GM23338 (cell line): ENCODE results near the gene USP2. TPM values are rescaled to one million over a fixed set of nuclear protein-coding genes. Genes with fewer than 3 reads are reported as not detected.

ENCODE experiments used
- ATAC-seq: fragments of 200-7000 bp; cut with Tn5 transposase; 3 replicates; pipeline ENCODE4 v1.9.1; 2020
- DNase-seq: peaks from one replicate; pipeline ENCODE4 v3.0.0-alpha.2; 2015; ENCODE audit warnings: low spot score
- H2AFZ ChIP-seq: fragments of 200-600 bp; sonication (generic); 2 replicates; pipeline ENCODE4 v1.8.0; 2016; ENCODE audit warnings: antibody characterized with exemption, mild to moderate bottlenecking, moderate library complexity
- H3F3A ChIP-seq: fragments of 200-600 bp; sonication (generic); replicated peaks from 2 replicates; pipeline ENCODE4 v1.8.0; 2017; ENCODE audit warnings: antibody characterized with exemption, mixed run types, low read depth
- H3K27ac ChIP-seq: fragments of 200-600 bp; sonication (generic); 2 replicates; pipeline ENCODE4 v1.6.1; 2016; ENCODE audit warnings: low read depth
- H3K27me3 ChIP-seq: fragments of 200-600 bp; sonication (generic); 2 replicates; pipeline ENCODE4 v1.8.0; 2016; ENCODE audit warnings: mild to moderate bottlenecking, mixed run types, moderate library complexity; ENCODE audit not compliant: insufficient read depth
- H3K36me3 ChIP-seq: fragments of 200-600 bp; sonication (generic); 2 replicates; pipeline ENCODE4 v1.8.0; 2016; ENCODE audit warnings: mild to moderate bottlenecking; ENCODE audit not compliant: insufficient read depth
- H3K4me1 ChIP-seq: fragments of 200-600 bp; sonication (generic); 2 replicates; pipeline ENCODE4 v1.8.0; 2016; ENCODE audit warnings: mild to moderate bottlenecking, moderate library complexity; ENCODE audit not compliant: insufficient read depth
- H3K4me2 ChIP-seq: fragments of 200-600 bp; sonication (generic); 2 replicates; pipeline ENCODE4 v1.7.1; 2017; ENCODE audit warnings: mixed run types
- H3K4me3 ChIP-seq: fragments of 200-600 bp; sonication (generic); 2 replicates; pipeline ENCODE4 v1.6.1; 2016; ENCODE audit warnings: mixed run types
- H3K79me2 ChIP-seq: fragments of 200-600 bp; sonication (generic); replicated peaks from 2 replicates; pipeline ENCODE4 v1.8.0; 2017; ENCODE audit warnings: mild to moderate bottlenecking; ENCODE audit not compliant: insufficient read depth
- H3K9me2 ChIP-seq: fragments of 200-600 bp; sonication (generic); 2 replicates; pipeline ENCODE4 v1.8.0; 2017; ENCODE audit not compliant: insufficient read depth
- H4K20me1 ChIP-seq: fragments of 200-600 bp; sonication (generic); replicated peaks from 2 replicates; pipeline ENCODE4 v1.8.0; 2017; ENCODE audit warnings: mild to moderate bottlenecking; ENCODE audit not compliant: insufficient read depth
- H3K27ac Mint-ChIP-seq: 2 replicates; pipeline ENCODE4 v1.8.0; 2020; ENCODE audit warnings: inconsistent platforms, mild to moderate bottlenecking, moderate library complexity, mixed read lengths
- H3K27me3 Mint-ChIP-seq: 3 replicates; pipeline ENCODE4 v1.8.0; 2022; ENCODE audit warnings: low read depth, mild to moderate bottlenecking, moderate library complexity, mixed read lengths, inconsistent platforms; ENCODE audit not compliant: insufficient read depth, poor library complexity
- H3K36me3 Mint-ChIP-seq: 3 replicates; pipeline ENCODE4 v1.8.0; 2021; ENCODE audit warnings: low read depth, mild to moderate bottlenecking, inconsistent platforms, moderate library complexity, mixed read lengths
- H3K4me1 Mint-ChIP-seq: 3 replicates; pipeline ENCODE4 v1.8.0; 2020; ENCODE audit warnings: mild to moderate bottlenecking, inconsistent platforms, mixed read lengths
- H3K4me3 Mint-ChIP-seq: 3 replicates; pipeline ENCODE4 v1.8.0; 2021; ENCODE audit warnings: moderate library complexity, mild to moderate bottlenecking, inconsistent platforms, mixed read lengths
- H3K9me3 Mint-ChIP-seq: 3 replicates; pipeline ENCODE4 v1.8.0; 2020; ENCODE audit warnings: moderate library complexity, mild to moderate bottlenecking, inconsistent platforms, mixed read lengths
- CREB1 ChIP-seq: fragments of 250-450 bp; sonication (Bioruptor Pico); IDR thresholded peaks from 2 replicates; pipeline ENCODE4 v1.5.0; 2020; ENCODE audit warnings: low read depth, mild to moderate bottlenecking, moderate library complexity
- EZH2 ChIP-seq: fragments of 200-600 bp; sonication (generic); IDR thresholded peaks from one replicate; pipeline ENCODE4 v1.8.0; 2017; ENCODE audit warnings: antibody characterized with exemption, mild to moderate bottlenecking, low read depth; ENCODE audit not compliant: unreplicated experiment
- EZH2phosphoT487 ChIP-seq: fragments of 200-600 bp; sonication (generic); IDR thresholded peaks from one replicate; pipeline ENCODE4 v1.8.1; 2018; ENCODE audit warnings: antibody characterized with exemption; ENCODE audit not compliant: unreplicated experiment
- JUNB ChIP-seq: IDR thresholded peaks from one replicate; pipeline ENCODE4 v1.6.1; 2016; ENCODE audit warnings: antibody characterized with exemption; ENCODE audit not compliant: unreplicated experiment
- NANOG ChIP-seq: IDR thresholded peaks from 2 replicates; pipeline ENCODE4 v1.6.1; 2016; ENCODE audit warnings: antibody characterized with exemption, borderline replicate concordance
- POLR2AphosphoS5 ChIP-seq: IDR thresholded peaks from 2 replicates; pipeline ENCODE4 v1.6.1; 2016; ENCODE audit warnings: antibody characterized with exemption, low read depth
- STAT1 ChIP-seq: IDR thresholded peaks from one replicate; pipeline ENCODE4 v1.6.1; 2016; ENCODE audit warnings: antibody characterized with exemption; ENCODE audit not compliant: unreplicated experiment
- ZNF114 ChIP-seq: fragments of 250-450 bp; sonication (Bioruptor Pico); IDR thresholded peaks from 2 replicates; pipeline ENCODE4 v1.5.0; 2020; ENCODE audit warnings: mild to moderate bottlenecking, moderate library complexity
- ZNF331 ChIP-seq: fragments of 250-450 bp; sonication (Bioruptor Pico); IDR thresholded peaks from 2 replicates; pipeline ENCODE4 v1.5.0; 2020; ENCODE audit warnings: low read depth, mild to moderate bottlenecking, moderate library complexity
- polyA plus RNA-seq: library from polyadenylated mRNA; unstranded; fragments of >200 nt; fragmentation: Nextera tagmentation; extraction: Ambion mirVana; gene quantifications from 2 replicates; pipeline ENCODE4 v1.2.1, GENCODE V29; 2016
- total RNA-seq: library from RNA; depleted of rRNA; stranded (reverse); fragments of >200 nt; shearing (Covaris generic); gene quantifications from 2 replicates; pipeline ENCODE4 v1.2.3, GENCODE V29; 2014
- TF ChIP-seq, protein P1 (sequence below), 2 experiments: fragments of 200-600 bp in 1 of 2; sonication (generic) in 1 of 2; conservative IDR thresholded peaks; 2 replicates each; pipeline versions ENCODE4 v1.5.1 to v1.6.1; 2016 to 2017; ENCODE audit warnings: antibody characterized with exemption in 2 of 2, low read depth in 2 of 2, mild to moderate bottlenecking in 2 of 2, moderate library complexity in 1 of 2
- TF ChIP-seq, protein P2 (sequence below): IDR thresholded peaks from one replicate; pipeline ENCODE4 v1.6.1; 2018; ENCODE audit warnings: antibody characterized with exemption; ENCODE audit not compliant: unreplicated experiment
- TF ChIP-seq, protein P3 (sequence below): IDR thresholded peaks from 2 replicates; pipeline ENCODE4 v1.6.1; 2016; ENCODE audit warnings: antibody characterized with exemption
- TF ChIP-seq, protein P4 (sequence below): fragments of 250-450 bp; sonication (Bioruptor Pico); IDR thresholded peaks from 2 replicates; pipeline ENCODE4 v1.5.0; 2020; ENCODE audit warnings: mild to moderate bottlenecking, moderate library complexity

USP2 gene
- total and polyA plus RNA-seq, 2 experiments from 2014 or later = 4.9 to 5.0 TPM

DNA sequence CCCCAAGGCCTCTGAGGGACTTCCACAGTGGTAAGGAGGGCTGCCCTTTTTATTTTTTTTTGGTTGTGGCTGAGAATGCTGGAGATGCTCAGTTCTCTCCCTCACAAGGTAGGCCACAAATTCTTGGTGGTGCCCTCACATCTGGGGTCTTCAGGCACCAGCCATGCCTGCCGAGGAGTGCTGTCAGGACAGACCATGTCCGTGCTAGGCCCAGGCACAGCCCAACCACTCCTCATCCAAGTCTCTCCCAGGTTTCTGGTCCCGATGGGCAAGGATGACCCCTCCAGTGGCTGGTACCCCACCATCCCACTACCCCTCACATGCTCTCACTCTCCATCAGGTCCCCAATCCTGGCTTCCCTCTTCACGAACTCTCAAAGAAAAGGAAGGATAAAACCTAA, 37.3 kb upstream of the USP2 start:
- peaks cover 36% of the 10 kb centered on the region for H3K79me2 ChIP-seq
- H3K4me3 ChIP-seq = no peak overlapping the region
- H3K4me2 ChIP-seq = no peak overlapping the region
- peaks cover 35% of the 10 kb centered on the region for H3K4me1 ChIP-seq
- Mint-ChIP-seq H3K36me3 (peaks cover 65% of the 10 kb centered on the region), H3K27me3 (peaks cover 43% of the 10 kb centered on the region), H3K4me3 (peak overlapping the region; percentile 91; the same call in 2 of the 3 replicates), H3K4me1 (peaks cover 48% of the 10 kb centered on the region), H3K27ac (peak overlapping the region; percentile 93), H3K9me3 (peaks cover 5% of the 10 kb centered on the region; the same call in 1 of the 3 replicates)
- H3K9me2 ChIP-seq = no peaks in the 10 kb centered on the region
- H2AFZ ChIP-seq = no peak overlapping the region
- H3K36me3 ChIP-seq = peaks cover 16% of the 10 kb centered on the region
- H3K27ac ChIP-seq = peak overlapping the region; percentile 51
- ATAC-seq (no peak), DNase-seq (no peak)
- no peaks in the 10 kb centered on the region for H3K27me3 ChIP-seq
- peaks cover 40% of the 10 kb centered on the region for H3F3A ChIP-seq
- no peak for TF ChIP-seq EZH2
- no peak for TF ChIP-seq POLR2AphosphoS5
- TF ChIP-seq EZH2phosphoT487 = no peak
- TF ChIP-seq NANOG = no peak
- TF ChIP-seq ZNF331 (CRISPR knock-in tag) = no peak
- TF ChIP-seq STAT1 = no peak
- TF ChIP-seq, protein P1, sequence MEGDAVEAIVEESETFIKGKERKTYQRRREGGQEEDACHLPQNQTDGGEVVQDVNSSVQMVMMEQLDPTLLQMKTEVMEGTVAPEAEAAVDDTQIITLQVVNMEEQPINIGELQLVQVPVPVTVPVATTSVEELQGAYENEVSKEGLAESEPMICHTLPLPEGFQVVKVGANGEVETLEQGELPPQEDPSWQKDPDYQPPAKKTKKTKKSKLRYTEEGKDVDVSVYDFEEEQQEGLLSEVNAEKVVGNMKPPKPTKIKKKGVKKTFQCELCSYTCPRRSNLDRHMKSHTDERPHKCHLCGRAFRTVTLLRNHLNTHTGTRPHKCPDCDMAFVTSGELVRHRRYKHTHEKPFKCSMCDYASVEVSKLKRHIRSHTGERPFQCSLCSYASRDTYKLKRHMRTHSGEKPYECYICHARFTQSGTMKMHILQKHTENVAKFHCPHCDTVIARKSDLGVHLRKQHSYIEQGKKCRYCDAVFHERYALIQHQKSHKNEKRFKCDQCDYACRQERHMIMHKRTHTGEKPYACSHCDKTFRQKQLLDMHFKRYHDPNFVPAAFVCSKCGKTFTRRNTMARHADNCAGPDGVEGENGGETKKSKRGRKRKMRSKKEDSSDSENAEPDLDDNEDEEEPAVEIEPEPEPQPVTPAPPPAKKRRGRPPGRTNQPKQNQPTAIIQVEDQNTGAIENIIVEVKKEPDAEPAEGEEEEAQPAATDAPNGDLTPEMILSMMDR (conservative IDR thresholded peaks at IDR 0.05; ENCODE audit: low read depth in 2 of 2) = no peak
- TF ChIP-seq, protein P2, sequence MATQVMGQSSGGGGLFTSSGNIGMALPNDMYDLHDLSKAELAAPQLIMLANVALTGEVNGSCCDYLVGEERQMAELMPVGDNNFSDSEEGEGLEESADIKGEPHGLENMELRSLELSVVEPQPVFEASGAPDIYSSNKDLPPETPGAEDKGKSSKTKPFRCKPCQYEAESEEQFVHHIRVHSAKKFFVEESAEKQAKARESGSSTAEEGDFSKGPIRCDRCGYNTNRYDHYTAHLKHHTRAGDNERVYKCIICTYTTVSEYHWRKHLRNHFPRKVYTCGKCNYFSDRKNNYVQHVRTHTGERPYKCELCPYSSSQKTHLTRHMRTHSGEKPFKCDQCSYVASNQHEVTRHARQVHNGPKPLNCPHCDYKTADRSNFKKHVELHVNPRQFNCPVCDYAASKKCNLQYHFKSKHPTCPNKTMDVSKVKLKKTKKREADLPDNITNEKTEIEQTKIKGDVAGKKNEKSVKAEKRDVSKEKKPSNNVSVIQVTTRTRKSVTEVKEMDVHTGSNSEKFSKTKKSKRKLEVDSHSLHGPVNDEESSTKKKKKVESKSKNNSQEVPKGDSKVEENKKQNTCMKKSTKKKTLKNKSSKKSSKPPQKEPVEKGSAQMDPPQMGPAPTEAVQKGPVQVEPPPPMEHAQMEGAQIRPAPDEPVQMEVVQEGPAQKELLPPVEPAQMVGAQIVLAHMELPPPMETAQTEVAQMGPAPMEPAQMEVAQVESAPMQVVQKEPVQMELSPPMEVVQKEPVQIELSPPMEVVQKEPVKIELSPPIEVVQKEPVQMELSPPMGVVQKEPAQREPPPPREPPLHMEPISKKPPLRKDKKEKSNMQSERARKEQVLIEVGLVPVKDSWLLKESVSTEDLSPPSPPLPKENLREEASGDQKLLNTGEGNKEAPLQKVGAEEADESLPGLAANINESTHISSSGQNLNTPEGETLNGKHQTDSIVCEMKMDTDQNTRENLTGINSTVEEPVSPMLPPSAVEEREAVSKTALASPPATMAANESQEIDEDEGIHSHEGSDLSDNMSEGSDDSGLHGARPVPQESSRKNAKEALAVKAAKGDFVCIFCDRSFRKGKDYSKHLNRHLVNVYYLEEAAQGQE = no peak
- no peak for TF ChIP-seq CREB1
- TF ChIP-seq ZNF114 (CRISPR knock-in tag) = no peak
- no peak for TF ChIP-seq JUNB
- TF ChIP-seq, protein P3, sequence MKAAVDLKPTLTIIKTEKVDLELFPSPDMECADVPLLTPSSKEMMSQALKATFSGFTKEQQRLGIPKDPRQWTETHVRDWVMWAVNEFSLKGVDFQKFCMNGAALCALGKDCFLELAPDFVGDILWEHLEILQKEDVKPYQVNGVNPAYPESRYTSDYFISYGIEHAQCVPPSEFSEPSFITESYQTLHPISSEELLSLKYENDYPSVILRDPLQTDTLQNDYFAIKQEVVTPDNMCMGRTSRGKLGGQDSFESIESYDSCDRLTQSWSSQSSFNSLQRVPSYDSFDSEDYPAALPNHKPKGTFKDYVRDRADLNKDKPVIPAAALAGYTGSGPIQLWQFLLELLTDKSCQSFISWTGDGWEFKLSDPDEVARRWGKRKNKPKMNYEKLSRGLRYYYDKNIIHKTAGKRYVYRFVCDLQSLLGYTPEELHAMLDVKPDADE = no peak
- TF ChIP-seq, protein P4, sequence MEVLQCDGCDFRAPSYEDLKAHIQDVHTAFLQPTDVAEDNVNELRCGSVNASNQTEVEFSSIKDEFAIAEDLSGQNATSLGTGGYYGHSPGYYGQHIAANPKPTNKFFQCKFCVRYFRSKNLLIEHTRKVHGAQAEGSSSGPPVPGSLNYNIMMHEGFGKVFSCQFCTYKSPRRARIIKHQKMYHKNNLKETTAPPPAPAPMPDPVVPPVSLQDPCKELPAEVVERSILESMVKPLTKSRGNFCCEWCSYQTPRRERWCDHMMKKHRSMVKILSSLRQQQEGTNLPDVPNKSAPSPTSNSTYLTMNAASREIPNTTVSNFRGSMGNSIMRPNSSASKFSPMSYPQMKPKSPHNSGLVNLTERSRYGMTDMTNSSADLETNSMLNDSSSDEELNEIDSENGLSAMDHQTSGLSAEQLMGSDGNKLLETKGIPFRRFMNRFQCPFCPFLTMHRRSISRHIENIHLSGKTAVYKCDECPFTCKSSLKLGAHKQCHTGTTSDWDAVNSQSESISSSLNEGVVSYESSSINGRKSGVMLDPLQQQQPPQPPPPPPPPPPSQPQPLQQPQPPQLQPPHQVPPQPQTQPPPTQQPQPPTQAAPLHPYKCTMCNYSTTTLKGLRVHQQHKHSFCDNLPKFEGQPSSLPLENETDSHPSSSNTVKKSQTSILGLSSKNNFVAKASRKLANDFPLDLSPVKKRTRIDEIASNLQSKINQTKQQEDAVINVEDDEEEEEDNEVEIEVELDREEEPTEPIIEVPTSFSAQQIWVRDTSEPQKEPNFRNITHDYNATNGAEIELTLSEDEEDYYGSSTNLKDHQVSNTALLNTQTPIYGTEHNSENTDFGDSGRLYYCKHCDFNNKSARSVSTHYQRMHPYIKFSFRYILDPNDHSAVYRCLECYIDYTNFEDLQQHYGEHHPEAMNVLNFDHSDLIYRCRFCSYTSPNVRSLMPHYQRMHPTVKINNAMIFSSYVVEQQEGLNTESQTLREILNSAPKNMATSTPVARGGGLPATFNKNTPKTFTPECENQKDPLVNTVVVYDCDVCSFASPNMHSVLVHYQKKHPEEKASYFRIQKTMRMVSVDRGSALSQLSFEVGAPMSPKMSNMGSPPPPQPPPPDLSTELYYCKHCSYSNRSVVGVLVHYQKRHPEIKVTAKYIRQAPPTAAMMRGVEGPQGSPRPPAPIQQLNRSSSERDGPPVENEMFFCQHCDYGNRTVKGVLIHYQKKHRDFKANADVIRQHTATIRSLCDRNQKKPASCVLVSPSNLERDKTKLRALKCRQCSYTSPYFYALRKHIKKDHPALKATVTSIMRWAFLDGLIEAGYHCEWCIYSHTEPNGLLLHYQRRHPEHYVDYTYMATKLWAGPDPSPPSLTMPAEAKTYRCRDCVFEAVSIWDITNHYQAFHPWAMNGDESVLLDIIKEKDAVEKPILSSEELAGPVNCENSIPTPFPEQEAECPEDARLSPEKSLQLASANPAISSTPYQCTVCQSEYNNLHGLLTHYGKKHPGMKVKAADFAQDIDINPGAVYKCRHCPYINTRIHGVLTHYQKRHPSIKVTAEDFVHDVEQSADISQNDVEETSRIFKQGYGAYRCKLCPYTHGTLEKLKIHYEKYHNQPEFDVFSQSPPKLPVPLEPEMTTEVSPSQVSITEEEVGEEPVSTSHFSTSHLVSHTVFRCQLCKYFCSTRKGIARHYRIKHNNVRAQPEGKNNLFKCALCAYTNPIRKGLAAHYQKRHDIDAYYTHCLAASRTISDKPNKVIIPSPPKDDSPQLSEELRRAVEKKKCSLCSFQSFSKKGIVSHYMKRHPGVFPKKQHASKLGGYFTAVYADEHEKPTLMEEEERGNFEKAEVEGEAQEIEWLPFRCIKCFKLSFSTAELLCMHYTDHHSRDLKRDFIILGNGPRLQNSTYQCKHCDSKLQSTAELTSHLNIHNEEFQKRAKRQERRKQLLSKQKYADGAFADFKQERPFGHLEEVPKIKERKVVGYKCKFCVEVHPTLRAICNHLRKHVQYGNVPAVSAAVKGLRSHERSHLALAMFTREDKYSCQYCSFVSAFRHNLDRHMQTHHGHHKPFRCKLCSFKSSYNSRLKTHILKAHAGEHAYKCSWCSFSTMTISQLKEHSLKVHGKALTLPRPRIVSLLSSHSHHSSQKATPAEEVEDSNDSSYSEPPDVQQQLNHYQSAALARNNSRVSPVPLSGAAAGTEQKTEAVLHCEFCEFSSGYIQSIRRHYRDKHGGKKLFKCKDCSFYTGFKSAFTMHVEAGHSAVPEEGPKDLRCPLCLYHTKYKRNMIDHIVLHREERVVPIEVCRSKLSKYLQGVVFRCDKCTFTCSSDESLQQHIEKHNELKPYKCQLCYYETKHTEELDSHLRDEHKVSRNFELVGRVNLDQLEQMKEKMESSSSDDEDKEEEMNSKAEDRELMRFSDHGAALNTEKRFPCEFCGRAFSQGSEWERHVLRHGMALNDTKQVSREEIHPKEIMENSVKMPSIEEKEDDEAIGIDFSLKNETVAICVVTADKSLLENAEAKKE (CRISPR knock-in tag) = no peak
- peaks cover 10% of the 10 kb centered on the region for H4K20me1 ChIP-seq
